NCI-H69 (cell line): ENCODE data around the gene SLC12A3.

Experiments
- DNase-seq: peaks from one replicate; lab custom pipeline; 2025; lab: John Stamatoyannopoulos, UW

Gene SLC12A3

GRCh38 chr16:56943761-56944375, 78.9 kb downstream of the SLC12A3 start:
- DNase-seq: no peak

- peak; percentile 79 for DNase-seq
Observed at GRCh38 chr16:56944954-56945839, 80.2 kb downstream of the SLC12A3 start.

GRCh38 chr16:56945847-56946527, 81.0 kb downstream of the SLC12A3 start:
- no peak for DNase-seq

GRCh38 chr16:56946767-56947603, 82.0 kb downstream of the SLC12A3 start:
- DNase-seq: no peak

GRCh38 chr16:56947604-56947995, 82.6 kb downstream of the SLC12A3 start:
- no peak for DNase-seq

- DNase-seq: no peak
Observed at GRCh38 chr16:56948234-56948633, 83.2 kb downstream of the SLC12A3 start.

- no peak for DNase-seq
Observed at GRCh38 chr16:56950051-56950450, 85.0 kb downstream of the SLC12A3 start.

GRCh38 chr16:56950455-56950854, 85.4 kb downstream of the SLC12A3 start:
- no peak for DNase-seq

GRCh38 chr16:56950881-56951771, 86.1 kb downstream of the SLC12A3 start:
- DNase-seq: peak; percentile 57

GRCh38 chr16:56953006-56953405, 88.0 kb downstream of the SLC12A3 start:
- DNase-seq: no peak

GRCh38 chr16:56956076-56956475, 91.1 kb downstream of the SLC12A3 start:
- no peak for DNase-seq

- DNase-seq: no peak
Observed at GRCh38 chr16:56956756-56957155, 91.7 kb downstream of the SLC12A3 start.

- DNase-seq: no peak
Observed at GRCh38 chr16:56960681-56961281, 95.8 kb downstream of the SLC12A3 start.

- DNase-seq: no peak
Observed at GRCh38 chr16:56961386-56961785, 96.4 kb downstream of the SLC12A3 start.

GRCh38 chr16:56961851-56962281, 96.9 kb downstream of the SLC12A3 start, which contains the start of gene CETP:
TSS of gene CETP (plus strand) at chr16:56961950. CDS start at chr16:56961980, 30 bp downstream.
- no peak for DNase-seq

- DNase-seq: peak; percentile 80
Observed at GRCh38 chr16:56964243-56965148, 99.5 kb downstream of the SLC12A3 start.
